ENCODE measurements around the gene AKNAD1.

AKNAD1 gene

GRCh38 chr1:108862698-108863477 is 6.0 kb upstream of the AKNAD1 start:
- DNase-seq (ENCODE audit: low spot score): no peak

- no peak for DNase-seq (ENCODE audit: low spot score)
Measured at GRCh38 chr1:108862017-108862610, 5.2 kb upstream of the AKNAD1 start.

GRCh38 chr1:108861566-108861965 is 4.7 kb upstream of the AKNAD1 start:
- DNase-seq (ENCODE audit: low spot score): no peak

DNA sequence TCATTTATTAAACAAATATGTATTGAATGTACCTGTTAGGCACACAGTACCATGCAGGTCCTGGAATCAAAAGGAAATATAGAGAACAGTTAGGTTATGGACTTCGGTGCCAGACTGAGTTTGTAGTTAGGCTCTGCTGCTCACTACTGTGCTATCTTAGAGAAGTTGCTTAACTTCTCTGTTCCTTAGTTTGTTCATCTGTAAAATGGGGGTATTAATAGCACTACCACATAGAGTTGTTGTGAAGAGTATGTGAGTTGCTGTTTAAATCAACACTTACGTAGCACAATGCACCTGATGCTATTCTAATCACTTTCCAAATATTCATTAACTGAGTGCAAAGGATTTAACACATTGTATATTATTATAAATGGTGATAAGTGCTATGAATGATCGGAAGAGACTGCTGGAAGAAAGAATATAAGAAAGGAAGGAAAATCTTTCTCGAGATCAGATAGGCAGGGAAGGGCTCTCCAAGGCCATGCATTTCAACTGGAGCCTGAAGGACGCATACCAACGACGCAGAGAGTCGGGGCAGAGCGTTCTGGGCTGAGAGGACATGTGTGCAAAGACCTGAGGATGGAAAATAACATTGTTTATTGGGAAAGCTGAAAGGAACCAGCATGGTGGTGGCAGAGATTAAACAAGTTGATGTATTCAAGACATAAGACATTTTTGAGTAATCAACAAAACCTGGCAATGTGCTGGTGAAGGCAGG is 3.5 kb upstream of the AKNAD1 start:
- DNase-seq (ENCODE audit: low spot score): no peak

DNA sequence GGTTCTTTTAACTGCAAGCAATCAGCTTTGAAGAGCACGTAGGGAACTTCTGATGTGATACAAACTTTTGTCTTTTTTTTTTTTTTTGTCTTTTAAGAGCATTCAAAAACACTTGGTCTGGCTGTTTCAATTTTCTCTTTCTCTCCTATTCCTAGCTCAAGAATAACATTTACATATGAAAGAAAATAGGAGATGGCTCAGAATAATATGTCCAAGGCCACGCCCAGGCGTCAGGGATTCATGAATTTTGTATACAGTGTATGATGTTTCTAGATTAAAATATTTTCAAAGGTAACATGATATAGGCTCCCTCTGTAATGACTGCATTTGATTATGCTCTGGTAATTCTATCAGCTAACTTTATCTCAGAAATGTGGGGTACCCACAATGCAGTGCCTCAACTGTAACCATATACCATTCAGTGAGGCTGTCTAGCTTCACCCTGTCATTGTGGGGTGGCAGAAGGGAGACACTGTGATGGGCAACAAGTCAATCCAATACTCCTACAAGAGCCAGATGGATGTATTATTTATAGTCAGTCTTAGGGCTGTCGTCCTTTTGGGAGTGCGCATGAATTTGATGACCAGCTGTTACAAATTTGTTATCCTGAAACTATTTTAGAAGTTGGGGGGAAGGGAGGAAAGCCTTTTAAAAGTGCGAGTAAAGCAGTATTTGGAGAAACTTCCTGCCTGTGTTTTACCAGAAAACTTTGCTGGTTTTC is 1.5 kb upstream of the AKNAD1 start:
- no peak for DNase-seq (ENCODE audit: low spot score)

DNA sequence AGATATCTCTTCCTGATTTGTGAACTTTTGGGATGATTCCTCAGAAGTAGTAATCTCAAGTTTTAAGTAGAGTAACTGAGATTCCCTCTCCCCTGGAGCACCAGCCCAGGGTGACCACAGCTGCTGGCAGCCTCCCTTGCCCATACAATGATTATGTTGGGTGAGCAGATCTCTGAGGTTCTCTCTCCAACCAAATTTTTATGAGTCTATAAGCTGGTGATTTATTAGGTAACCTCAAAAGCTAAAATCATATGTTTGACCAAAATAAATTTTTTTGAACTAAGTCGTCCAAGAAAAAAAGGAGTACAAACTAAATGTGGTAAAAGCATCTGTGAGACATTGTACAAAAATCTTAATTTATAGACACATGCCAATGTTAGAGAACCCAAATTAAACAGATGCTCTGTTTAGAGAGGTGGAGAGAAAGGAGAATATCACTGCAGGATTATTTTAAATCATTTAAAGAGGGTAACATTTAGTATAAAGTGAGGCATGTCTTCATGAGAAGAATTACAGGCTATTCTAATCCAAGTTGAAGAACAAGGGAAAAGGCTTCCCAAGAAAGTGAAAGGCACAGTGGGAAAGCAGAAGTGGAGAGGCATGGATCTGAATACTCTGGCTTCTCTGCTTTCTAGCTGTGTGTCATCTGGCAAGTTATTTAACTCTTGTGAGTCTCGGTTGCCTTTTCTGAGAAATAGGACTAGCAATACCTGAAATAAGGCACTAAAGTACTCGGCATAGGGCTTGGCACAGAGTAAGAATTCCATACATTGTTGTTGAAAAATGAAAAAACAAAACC is 2.5 kb downstream of the AKNAD1 start:
- no peak for DNase-seq (ENCODE audit: low spot score)

- peak; percentile 80 for DNase-seq (ENCODE audit: low spot score)
Measured at GRCh38 chr1:108852221-108852975, 4.5 kb downstream of the AKNAD1 start.

DNA sequence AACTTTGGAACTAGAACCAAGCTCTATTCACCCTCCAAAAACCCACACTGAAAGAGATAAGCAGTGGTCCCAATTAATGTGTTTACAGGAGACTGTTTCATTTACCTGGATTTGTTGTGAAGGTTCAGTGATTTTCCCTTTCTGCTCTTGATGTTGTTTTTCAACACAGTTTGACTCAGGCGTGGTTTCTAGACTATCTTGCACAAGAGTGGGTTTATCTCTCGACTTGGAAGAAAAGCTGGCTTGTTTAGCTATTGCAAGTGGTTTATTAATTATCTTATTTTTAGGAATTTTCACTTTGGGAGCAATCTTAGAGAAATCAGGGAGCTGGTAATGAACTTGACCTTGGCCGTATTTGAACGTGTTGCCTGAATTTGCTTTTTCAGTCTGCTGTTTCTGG is 5.3 kb downstream of the AKNAD1 start:
- DNase-seq (ENCODE audit: low spot score): no peak

- DNase-seq (ENCODE audit: low spot score): no peak
Measured at GRCh38 chr1:108850929-108851328, 6.0 kb downstream of the AKNAD1 start.

- no peak for DNase-seq (ENCODE audit: low spot score)
Measured at GRCh38 chr1:108848806-108849205, 8.1 kb downstream of the AKNAD1 start.

DNA sequence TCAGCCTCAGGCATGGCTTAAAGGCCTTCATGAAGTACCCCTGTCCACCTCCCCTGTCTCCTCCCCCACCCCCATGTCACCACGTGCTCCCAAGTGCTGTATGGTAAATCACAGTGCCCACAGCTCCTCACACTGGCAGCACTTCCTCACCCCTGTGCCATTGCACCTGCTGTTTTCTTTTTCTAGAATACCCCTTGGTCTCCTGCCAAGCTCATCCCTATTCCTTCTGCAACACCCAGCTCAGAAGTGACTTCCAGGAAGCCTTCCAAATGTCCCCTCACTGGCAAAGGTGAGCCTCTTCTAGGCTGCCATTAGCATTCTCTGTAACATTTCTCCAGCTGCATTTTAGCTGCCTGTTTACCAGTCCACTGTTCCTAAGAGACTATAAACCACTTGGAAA is 9.4 kb downstream of the AKNAD1 start:
- DNase-seq (ENCODE audit: low spot score): no peak

DNA sequence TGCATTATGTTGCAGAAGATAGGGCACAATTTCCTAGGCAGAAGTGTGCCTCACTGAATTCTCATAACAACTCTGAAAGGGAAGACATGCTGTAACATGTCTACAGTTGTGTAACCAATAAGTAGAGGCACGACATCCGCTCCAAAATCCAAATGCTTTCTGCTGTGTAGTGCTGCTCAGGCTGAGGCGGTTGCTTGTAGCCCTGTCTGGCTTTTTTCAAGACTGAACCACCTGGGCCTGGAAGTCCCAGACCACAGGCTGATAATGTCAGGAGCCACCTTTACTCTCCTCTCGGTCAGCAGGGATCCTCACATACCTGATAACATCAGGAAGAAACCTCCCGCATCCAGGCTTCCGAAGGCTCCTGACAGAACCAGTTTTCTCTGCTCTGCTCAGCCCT is 10.9 kb downstream of the AKNAD1 start:
- DNase-seq (ENCODE audit: low spot score): no peak

DNA sequence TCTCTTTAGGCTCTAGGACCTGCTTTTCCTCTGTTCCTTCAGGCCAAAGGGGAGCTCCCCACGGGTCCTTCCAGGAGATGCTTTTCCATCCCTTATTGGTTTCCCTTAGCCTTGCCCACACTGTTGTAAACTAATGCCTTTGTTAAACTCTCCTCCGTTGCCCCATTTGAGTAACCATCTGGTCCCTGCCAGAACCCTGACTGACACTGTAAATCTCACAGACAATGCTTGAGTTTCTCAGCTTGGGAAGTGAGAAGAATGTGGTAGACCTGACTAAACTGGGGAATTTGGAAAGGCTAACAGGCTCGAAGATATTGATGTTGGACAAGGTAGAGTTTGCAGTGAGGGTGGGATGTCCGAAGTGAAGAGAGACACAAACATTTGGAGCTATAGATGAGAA is 11.4 kb downstream of the AKNAD1 start:
- no peak for DNase-seq (ENCODE audit: low spot score)

DNA sequence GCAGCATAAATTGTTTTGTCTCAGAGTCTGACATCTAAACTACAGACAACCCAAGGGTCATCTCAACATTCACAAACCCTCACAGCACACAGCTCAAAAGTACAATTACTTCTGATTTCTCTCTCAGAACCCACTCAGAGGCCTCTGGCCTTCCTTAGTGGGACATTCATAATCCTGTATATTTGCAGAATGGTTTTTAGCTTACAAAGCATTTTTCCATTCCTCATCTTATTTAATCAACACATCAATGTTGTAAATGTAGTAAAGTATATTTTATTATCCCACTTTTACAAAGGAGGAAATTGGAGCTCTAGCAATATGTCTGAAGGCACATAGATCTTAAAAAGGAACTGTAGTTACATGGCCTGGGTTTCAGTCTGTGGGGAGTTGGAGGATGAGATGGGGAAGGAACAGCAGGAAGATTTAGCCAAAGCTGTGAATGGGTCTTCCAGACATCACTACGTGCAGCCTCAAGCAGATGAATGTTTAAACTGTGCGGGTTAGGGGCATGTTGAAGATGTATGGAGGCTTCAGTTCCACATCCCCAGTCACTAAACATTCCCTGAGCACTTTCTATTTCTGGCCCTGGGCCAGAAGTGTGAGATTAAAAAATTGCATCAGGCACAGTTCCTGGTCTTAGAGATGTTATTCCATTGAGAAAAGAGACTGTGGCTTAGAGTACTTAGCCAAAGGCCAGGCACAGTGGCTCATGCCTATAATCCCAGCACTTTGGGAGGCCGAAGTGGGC is 13.3 kb downstream of the AKNAD1 start:
- no peak for DNase-seq (ENCODE audit: low spot score)

GRCh38 chr1:108842525-108843181 is 14.2 kb downstream of the AKNAD1 start:
- DNase-seq (ENCODE audit: low spot score): no peak

GRCh38 chr1:108841703-108842102 is 15.2 kb downstream of the AKNAD1 start:
- DNase-seq (ENCODE audit: low spot score): no peak

DNA sequence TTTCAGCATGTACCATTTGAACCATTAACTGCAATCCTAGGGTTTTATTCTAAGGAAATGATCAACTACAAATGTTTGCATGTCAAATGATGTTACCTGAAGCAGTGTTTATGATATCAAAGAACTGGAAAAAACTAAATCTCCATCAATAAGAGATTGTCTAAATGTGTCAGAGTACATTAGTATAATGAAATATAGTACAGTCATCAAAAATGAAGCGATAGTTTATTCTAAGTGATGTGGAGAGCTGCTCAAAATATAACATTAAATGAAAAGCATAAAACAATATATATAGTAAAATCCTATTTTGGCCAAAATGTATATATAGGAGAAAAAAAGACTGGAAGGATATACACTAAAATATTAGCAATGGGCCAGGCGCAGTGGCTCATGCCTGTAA is 24.0 kb downstream of the AKNAD1 start:
- DNase-seq (ENCODE audit: low spot score): no peak

- DNase-seq (ENCODE audit: low spot score): no peak
Measured at GRCh38 chr1:108831225-108831624, 25.7 kb downstream of the AKNAD1 start.

GRCh38 chr1:108830119-108831008 is 26.5 kb downstream of the AKNAD1 start:
- DNase-seq (ENCODE audit: low spot score): peak; percentile 78

Measured in Ammon's horn (tissue), 1 donor.